Stimulated activated CD4-positive, alpha-beta T cell treated with anti-CD3 and anti-CD28 coated beads, Interleukin-15, amount 100 ng/mL, for 1 hour (primary cell): ENCODE results near the gene GLIPR2.
"Not testable (repeated sequence)": the region's sequence is repeated elsewhere in the genome, so short reads cannot be mapped to it uniquely, and the experiment has no call there.

ENCODE experiments used
- DNase-seq, 2 donors: peaks; one replicate each; pipeline ENCODE4 v3.0.0-alpha.2; 2020; ENCODE audit warnings: low read depth in 1 of 2, low spot score in 1 of 2

The GLIPR2 gene

DNA sequence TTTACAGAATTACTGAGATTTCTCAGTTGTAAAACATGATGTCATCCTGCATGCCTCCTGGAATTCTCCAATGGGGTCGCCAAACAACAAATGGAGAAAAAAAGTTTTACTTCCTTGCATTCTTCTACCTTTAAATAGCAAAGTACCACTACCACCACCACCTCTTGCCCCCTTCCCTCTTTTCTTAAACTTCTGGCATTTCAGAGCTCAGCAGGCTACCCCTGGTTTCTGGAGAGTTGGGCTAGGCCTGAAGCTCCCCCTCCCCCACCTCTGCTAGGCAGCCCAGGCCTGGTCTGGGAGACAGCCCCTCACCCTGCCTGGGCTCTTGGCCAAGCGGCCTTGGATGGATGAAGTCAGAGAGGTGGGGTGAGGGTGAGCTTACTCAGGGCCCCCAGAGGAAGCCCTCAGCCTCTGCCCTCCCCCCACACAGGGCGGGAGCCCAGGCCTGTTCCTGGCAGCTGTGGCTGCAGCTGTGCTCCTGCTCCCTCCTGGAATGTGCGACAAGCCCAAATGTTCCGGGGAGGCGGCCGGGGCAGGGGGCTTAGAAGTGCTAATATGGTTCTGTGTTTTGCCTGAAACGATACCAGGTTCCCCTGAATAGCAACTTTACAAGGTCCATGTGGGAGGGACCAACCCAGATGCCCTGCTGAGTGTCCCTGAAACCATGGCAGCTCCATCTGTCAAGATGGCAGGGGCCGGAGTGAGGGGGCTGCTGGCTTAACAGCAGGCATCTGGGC lies 26.7 kb downstream of the GLIPR2 start:
- DNase-seq = no peak

DNA sequence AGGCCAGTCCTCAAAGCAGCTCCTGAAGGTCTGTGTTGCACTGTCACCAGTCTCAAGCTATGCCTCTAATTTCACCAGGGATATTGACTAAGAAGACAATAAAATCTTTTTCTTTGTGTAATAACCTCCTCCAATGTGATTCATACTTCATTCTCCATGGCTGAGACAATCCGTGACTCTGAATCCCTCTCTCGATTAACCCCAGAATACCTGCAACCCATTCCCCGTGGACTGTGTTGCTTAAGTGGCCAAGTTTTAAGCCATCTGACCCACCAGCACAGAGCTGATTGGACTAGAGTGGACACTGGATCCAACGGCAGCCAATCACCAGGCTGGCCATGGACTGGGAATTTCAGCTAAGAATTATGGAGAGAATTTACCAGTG lies 27.2 kb downstream of the GLIPR2 start:
- no peak for DNase-seq

DNA sequence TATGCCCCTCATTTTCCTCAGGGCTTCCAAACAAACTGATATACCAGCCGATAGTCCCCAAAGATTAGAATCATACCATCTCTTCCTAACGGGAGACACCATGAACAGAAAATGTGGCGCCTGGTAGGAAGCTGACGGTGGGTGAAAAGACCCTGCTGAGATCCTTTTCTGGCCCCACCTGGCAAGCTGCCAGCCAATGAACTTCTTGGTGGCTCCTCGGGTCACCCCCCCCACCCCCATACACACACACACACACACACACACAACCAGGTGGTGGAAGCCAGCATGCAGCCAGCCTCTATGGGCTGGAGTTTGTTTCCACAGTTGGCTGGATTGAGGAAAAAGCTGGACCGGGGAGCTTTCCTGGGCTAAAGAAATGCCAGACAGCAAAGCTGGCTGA lies 27.8 kb downstream of the GLIPR2 start:
- DNase-seq = no peak

DNA sequence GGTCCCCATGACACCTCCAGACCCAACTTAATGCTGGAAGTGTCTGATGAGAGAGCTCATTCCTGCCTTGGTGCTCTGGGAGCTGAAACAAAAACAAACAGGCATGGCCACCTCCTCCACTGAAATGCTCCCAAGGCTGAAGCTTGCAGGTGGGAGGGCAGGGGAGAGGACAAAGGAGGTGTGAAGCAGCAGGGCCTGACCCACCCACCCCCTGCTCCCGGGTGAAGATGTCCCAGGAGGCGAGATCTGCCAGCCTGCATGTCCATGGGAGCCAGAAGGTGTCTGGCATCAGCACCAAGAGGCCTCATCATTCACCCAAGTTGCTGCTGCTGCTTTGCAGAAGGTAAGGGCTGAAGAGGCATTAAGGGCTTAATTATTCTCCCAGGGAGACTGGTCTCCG lies 28.5 kb downstream of the GLIPR2 start:
- no peak for DNase-seq

DNA sequence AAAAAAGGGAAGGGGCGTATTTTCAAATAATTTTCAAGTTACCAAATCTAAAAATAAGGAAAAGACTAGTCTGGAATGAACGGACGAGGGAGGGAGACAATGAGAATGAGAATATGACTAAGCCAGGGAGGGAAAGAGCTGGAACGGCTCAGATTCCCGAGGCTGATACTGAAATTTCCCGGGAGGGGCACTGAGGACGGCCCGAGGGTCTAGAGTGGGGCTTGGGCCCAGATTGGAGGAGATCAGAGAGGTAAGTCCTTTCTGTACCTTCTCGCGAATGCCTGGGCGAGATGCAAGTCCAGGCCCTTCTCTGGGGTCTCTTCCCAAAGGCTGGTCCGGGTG lies 29.3 kb downstream of the GLIPR2 start:
- DNase-seq = no peak

DNA sequence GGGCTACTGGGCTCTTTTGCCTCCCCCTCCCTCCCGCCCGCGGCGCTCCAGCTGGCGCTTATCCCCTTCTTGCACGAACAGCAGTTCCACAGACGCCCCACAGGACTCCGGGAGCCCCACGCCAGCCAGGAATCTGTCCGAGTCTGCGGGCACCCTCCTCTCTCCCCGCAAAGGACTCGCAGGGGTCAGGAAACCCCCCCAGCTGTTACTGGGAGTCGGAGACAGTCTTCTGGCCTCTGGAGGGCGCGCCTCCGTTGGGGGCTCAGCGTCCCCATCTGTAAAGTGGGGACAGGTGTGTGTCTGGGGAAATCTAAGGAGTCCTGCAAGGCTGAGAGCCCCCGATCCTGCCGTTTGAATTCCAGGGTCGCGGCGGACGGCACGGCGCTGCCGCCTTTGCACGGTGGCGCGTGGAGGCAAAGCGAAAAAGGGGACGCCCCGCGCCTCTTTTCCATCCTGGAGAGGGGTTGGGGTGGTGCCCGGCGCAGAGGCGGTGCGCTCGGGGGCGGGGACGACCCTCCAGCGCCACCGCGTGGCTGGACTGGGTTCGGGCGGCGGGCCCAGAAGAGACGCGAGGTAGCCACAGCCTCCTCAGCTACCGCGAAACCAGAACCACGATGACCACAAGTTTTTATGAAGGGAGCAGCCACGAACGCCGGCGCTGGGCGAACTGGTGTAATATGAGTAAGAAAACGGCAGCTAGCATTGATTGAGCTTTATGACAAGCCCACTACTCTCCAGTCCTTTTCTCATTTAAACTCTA lies 29.8 kb downstream of the GLIPR2 start:
- peak; percentile 72 to 78 for DNase-seq

DNA sequence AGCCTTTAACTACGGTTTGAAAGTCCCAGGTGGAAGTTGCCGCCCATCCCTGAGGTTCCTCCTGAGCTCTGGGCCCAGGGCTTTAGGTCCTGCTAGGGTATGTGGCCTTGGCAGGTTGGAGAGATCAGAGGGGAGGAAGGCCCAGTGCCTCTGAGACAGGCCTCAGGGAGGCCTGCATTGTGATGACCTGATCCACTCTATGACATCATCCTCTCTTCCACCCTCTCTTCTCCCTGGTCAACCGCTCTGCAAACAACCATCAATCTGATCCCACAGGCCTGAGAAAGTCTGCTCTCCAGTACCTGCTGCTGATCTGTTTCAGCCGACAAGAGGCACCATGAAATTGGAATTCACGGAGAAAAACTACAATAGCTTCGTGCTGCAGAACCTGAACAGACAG lies 32.6 kb downstream of the GLIPR2 start, which contains the start of gene CCIN:
CCIN (plus strand) TSS at position 223 of the 400 bp plus-strand sequence; CDS start at position 338, 115 bp downstream.
- DNase-seq = no peak

DNA sequence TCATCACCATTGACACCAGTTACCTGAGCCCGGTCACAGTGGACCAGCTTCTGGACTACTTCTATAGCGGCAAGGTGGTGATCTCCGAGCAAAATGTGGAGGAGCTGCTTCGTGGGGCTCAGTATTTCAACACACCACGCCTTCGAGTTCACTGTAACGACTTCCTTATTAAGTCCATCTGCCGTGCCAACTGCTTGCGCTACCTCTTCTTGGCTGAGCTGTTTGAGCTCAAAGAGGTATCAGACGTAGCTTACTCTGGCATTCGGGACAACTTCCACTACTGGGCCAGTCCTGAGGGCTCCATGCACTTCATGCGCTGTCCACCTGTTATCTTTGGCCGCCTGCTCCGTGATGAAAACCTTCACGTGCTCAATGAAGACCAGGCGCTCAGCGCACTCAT lies 33.2 kb downstream of the GLIPR2 start:
- DNase-seq = no peak

DNA sequence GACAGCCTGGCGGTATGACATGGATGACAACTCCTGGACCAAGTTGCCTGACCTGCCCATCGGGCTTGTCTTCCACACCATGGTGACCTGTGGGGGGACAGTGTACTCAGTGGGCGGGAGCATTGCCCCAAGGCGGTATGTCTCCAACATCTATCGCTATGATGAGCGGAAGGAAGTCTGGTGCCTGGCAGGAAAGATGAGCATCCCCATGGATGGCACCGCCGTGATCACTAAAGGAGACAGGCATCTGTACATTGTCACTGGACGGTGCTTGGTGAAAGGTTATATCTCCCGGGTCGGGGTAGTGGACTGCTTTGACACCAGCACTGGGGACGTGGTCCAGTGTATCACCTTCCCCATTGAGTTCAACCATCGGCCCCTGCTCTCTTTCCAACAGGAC lies 34.0 kb downstream of the GLIPR2 start:
- DNase-seq = no peak

DNA sequence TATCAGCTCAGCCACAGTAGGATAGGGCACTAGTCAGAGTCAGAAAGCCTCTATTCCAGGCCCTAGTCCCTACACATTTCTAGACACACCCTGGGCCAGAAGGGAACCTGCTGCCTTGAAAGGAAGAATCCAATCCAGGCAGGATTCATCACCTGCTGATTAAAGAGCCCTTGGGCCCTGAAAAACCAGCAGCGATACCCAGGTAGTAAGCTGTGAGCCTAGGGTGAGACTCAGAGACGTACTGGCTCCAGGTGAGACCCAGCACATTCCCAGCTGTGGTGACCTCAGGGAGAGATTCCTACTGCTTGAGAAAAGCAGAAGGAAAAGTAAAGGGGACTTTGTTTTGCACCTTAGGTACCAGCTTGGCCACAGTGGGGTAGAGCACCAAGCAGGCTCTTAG lies 37.3 kb downstream of the GLIPR2 start:
- DNase-seq = no peak

DNA sequence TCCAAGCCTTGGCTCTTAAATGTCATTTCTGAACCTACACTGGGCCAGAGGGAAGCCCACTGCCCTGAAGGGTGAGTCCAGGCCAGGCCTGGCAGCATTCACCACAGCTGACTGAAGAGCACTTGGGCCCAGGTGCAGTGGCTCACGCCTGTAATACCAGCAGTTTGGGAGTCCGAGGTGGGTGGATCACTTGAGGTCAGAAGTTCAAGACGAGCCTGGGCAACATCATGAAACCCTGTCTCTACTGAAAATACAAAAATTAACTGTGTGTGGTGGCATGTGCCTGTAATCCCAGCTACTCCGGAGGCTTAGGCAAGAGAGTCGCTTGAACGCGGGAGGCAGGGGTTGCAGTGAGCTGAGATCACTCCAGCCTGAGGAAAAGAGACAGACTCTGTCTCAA lies 37.7 kb downstream of the GLIPR2 start:
- DNase-seq = no peak

DNA sequence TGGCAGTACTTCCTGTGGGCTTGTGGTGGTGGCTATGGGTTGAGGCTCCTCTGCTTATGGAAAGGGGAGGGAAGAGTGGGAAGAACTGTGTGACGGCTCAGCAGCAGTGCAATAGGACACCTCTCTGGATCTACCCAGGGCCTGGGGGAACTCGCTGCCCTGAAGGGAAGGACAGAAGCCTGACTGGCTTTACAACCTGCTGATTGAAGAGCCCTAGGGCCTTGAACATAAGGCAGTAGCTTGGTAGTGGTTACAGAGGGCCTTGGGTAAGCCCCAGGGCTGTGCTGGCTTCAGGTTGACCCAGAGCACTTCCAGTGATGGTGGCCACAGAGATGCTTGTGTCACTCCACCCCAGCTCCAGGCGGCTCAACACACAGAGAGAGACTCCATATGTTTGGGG lies 38.2 kb downstream of the GLIPR2 start:
- DNase-seq = no peak

DNA sequence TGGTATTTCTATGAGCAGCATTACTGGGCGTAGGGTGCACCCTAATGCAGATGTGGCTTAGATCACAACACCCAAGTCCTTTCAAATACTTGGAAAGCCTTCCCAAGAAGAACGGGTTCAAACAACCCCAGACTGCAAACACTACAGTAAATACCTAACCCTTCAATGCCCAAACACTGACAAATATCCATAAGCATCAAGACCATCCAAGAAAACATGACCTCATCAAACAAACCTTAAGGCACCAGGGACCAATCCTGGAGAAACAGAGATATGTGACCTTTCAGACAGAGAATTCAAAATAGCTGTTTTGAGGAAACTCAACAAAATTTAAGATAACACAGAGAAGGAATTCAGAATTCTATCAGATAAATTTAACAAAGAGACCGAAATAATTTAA lies 38.7 kb downstream of the GLIPR2 start:
- DNase-seq = not testable (repeated sequence)

DNA sequence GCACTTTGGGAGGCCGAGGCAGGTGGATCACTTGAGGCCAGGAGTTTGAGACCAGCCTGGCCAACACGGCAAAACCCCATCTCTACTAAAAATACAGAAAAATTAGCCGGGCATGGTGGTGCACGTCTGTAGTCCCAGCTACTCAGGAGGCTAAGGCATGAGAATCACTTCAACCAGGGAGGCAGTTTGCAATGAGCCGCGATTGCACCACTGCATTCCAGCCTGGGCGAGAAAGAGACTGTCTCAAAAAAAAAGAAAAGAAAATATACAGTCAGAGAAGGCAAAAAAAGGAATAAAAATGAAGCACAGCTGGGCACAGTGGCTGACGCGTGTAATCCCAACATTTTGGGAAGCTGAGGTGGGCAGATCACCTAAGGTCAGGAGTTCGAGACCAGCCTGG lies 40.0 kb downstream of the GLIPR2 start:
- not testable (repeated sequence) for DNase-seq

DNA sequence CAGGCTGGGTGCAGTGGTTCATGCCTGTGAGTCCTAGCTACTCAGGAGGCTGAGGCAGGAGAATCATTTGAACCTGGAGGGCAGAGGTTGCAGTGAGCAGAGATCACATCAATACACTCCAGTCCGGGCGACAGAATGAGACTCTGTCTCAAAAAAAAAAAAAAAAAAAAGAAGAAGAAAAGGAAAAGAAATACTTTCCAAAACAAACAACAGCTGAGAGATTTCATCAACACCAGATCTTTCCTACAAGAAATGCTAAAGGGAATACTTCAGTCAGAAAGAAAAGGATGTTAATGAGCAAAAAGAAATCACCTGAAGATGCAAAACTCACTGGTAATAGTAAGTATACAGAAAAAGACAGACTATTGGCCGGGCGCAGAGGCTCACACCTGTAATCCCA lies 41.0 kb downstream of the GLIPR2 start:
- DNase-seq = no peak

DNA sequence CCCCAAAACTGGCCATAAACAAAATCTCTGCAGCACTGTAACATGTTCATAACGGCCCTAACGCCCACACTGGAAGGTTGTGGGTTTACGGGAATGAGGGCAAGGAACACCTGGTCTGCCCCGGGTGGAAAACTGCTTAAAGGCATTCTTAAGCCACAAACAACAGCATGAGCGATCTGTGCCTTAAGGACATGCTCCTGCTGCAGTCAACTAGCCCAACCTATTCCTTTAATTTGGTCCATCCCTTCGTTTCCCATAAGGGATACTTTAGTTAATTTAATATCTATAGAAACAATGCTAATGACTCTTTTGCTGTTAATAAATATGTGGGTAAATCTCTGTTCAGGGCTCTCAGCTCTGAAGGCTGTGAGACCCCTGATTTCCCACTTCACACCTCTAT lies 43.7 kb downstream of the GLIPR2 start:
- not testable (repeated sequence) for DNase-seq

DNA sequence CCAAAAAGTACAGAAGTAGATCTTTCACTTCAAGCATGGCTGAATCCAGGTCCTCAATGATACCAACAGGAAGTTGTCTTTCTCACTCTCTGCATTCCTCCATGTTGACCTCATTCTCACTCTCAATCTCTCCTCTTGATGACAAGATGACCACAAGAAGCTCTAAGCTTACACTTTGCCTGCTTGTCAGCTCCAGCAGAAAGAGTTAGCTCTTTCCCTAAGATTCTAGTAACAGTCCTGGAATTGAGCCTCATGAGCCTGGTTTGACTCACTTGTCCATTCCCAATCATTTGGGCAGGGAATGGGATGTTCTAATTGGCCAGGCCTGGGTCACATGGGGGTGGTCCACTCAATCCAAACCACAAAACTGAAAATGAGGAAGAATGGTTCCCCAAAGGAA lies 50.9 kb downstream of the GLIPR2 start:
- no peak for DNase-seq

DNA sequence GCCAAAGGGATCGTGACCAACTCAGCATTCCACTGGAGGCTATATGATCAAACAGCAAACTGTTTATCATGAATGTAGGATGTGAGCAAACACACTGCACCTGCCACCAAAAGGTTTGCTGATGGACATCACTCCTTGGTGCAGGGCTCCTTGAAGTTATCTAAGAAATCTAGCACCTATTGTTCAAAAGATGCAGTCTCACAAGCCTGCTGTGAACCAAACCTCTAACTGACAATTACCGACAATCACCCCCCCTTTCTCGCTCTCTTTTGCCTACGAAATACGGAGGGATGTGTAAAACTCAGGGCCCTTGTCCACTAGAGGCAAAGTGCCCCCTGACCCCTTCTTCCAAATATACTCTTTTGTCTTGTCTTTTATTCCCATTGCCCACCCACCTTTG lies 51.7 kb downstream of the GLIPR2 start:
- DNase-seq = no peak

DNA sequence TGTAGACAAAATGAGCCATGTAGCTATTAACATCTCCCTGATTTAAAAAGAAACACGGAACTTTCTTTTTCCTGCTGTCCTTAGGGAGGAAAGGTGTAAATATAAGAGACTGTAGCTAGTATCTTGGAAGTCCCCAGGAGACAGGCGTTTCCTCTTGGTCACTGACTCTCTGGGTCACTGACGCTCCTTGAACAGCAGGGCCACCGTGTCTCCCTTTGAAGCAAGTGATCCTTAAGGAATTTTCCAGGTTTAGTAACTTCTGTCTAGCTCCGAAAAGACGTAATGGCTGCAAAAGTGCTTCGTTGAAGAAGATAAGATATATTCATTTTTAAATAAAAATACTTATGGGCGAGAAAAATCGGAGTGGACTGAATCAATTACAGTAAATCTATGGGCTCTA lies 53.4 kb downstream of the GLIPR2 start:
- no peak for DNase-seq

DNA sequence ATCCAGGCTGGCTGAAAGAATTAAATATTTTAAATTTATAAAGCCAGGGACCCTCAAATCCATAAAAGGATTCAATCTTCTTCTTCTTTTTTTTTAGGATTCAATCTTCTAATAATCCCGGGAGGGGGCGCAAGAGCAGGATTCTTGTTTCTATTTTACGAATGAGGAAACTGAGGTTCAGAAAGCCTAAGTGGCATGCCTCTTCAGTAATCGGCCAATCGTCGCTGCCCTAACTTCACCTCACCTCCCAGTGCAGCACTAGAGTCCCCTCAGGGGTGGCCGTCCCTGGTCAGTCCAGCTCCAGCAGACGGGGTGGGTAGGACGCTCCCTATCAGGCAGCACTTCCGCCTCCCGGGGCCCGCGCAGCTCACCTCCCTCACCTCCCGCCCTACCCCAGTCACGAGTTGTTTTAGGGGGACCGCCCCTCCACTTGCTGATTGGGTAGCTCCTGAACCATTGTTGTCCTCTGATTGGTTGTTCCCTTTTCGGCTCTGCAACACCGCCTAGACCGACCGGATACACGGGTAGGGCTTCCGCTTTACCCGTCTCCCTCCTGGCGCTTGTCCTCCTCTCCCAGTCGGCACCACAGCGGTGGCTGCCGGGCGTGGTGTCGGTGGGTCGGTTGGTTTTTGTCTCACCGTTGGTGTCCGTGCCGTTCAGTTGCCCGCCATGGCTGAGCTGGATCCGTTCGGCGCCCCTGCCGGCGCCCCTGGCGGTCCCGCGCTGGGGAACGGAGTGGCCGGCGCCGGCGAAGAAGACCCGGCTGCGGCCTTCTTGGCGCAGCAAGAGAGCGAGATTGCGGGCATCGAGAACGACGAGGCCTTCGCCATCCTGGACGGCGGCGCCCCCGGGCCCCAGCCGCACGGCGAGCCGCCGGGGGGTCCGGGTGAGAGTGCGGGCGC lies 54.1 kb downstream of the GLIPR2 start, which contains the start of gene CLTA:
CLTA (plus strand) TSS at position 534 of the 902 bp plus-strand sequence; CDS start at position 670, 136 bp downstream.
- DNase-seq = peak; percentile 80 to 87

DNA sequence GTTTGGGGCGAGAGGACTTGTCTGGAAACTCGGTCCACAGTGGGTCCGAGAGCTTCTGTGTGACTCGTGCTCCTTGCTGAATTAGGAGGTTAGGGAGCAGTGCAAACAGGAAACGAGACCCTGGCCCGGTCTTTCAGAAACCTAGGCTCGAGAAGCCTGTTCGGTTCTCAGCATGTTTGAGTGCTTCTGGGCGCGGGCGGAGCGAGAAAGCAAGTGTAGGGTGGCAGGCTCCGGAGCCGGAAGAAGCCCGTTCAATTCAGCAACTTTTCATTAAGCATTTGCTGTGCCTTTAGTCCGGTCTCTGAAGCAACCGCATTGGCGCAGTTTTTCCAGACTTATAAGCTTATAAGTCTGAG lies 54.7 kb downstream of the GLIPR2 start:
- peak; percentile 9 to 18 for DNase-seq

DNA sequence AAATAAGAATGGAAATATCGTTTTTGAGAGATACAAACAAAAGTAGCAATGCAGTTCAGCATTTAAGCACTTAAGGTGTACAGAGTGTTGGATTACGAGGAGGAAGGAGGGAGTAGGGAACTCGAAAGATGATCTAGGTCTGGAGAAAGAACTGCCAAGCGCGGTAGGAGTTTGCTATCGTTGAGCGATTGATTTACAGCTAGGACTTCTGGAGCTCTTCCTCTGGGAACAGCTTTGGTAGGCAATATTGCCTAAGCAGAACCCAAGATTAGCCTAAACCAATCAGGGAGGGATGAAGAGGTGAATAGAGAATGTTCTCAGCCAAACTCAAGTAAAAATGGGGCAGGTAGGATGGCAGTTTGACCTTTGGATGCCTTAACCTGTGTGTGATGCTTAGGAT lies 55.2 kb downstream of the GLIPR2 start:
- no peak for DNase-seq
